Putamen (tissue), 1 donor: Measurements from ENCODE around the gene MYO5C.

ENCODE experiments used
- DNase-seq: peaks from one replicate; pipeline ENCODE4 v3.0.0-alpha.2; 2016; ENCODE audit warnings: low spot score

The MYO5C gene

DNA sequence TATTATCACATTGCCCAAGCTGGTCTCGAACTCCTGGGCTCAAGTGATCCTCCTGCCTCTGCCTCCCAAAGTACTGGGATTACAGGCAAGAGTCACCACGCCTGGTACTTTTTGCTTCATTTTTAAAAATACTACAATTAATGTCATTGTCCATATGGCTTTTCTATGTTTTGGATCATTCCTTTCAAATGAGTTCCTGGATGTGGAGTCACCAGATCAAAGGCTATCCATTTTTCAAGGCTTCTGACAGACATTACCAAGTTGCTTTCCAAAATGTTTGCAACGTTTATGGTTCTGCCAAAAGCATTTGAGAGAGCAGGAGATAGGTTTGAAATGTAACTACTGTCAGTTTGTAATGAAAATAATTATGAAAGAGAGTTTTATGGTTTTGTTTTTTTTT, 148.8 kb downstream of the MYO5C start:
- no peak for DNase-seq

DNA sequence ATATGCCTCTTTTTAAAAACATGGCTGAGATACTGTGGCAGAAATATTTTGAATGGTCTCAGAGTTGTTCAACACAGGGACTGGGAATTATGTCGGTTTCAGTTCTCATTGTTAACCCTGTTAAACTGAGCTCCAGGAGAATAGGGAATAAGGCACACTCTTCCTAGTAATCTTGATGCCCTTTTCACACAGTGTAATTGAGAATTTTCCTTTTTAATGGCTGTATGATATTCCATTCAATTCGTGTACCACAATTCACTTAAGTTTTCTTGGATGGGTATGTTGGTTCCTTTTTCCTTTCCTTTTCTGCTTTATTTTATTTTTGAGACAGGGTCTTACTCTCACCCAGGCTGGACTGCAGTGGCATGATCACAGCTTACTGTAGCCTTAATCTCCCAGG, 149.3 kb downstream of the MYO5C start:
- DNase-seq: no peak

DNA sequence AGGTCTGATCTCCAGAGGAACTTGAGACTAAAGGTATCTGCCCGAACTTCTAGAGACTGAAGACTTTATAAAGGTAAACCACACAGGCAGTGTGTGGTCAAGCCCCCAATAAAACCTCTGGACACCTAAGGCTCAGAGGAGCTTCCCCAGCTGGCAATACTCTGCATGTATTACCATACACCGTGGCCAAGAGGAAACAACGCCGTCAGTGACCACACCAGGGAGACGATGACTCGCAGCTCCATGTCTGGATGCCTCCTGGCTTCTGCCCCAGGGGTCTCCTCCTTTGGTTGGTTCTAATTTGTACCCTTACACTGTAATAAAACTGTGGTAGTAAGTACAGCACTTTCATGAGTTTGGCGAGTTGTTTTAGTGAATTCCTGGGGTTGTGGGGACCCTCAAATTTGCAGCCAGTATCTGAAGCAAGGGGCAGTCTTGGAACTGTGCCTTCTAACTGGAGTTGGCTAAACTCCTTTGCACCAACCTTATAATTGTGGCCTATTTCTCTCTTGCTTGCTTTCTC, 150.9 kb downstream of the MYO5C start:
- no peak for DNase-seq

DNA sequence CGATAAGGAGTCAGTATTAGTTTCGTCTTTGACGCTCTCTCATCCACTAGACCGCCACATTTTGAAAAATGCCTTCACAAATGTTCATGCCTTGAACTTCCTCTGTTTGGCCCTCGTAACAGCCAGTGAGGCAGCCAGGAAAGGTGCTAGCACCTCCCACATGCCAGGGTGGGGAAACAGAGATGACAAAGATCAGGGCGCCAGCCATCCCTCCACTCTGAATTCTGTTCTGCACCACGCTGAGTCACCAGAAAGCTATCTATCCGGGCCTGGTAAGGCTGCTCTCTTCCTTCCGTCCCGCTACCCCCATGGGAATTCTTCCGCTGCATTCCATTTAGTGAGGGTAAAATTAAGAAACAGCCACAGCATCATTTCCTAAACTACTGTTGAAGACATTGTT, 151.7 kb downstream of the MYO5C start:
- DNase-seq: no peak
